ENCODE data around the gene ERH. TPM values are rescaled to one million over a fixed set of nuclear protein-coding genes. Genes with fewer than 3 reads are reported as not detected.

Gene ERH
- total and polyA plus RNA-seq, 10 of the 15 experiments (the other 5 are each of a cell fraction or from before 2014, with no cell fraction given): 255 to 852 (median 382) TPM

DNA sequence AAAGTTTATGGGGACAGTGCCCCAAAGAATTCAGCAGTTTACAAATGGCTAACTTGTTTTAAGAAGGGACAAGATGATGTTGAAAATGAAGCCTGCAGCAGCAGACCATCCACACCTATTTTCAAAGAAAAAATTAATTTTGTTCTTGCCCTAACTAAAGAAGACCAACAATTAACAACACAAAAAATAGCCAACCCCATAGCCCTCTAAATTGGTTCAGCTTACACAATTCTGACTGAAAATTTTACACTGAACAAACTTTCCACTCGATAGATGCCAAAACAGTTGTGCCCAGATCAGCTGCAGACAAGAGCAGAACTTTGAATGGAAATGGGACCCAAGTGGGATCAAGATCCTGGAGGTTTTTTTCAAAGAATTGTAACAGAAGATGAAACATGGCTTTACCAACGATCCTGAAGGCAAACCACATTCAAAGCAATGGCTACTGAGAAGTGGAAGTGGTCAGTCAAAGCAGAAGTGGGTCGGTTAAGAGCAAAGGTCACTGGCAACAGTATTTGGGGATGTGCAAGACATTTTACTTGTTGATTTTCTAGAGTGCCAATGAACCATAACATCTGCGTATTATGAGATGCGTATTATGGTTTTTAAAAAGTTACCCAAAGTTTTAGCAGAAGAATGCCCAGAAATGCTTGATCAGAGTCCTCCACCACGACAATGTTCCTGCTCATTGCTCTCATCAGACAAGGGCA is 30.3 kb upstream of the ERH start (continued):
- TF ChIP-seq RELB (IDR thresholded peaks at IDR 0.05; ENCODE audit: low read depth) (peak; percentile 30; the same call in 1 of the 2 replicates), CTCF (IDR thresholded peaks at IDR 0.05 in 2 of 3, conservative IDR thresholded peaks at IDR 0.05 in 1 of 3; ENCODE audit: control insufficient read depth in 2 of 3, extremely low read depth in 1 of 3, insufficient read depth in 1 of 3, low read depth in 3 of 3, low read length in 3 of 3) (no peak), RUNX3 (IDR thresholded peaks at IDR 0.05; ENCODE audit: low read length) (peak; percentile 93), MYB (IDR thresholded peaks at IDR 0.05; ENCODE audit: borderline replicate concordance, low read depth, low read length) (peak; percentile 57; the same call in 1 of the 2 replicates), PAX5 (IDR thresholded peaks at IDR 0.05; ENCODE audit: borderline replicate concordance, low read depth, low read length) (peak; percentile 45; the same call in 1 of the 2 replicates), MXI1 (IDR thresholded peaks at IDR 0.05; ENCODE audit: low read depth, low read length) (no peak), TARDBP (IDR thresholded peaks at IDR 0.05; ENCODE audit: borderline replicate concordance) (no peak), BHLHE40 (IDR thresholded peaks at IDR 0.05; ENCODE audit: borderline replicate concordance in 1 of 2, low read depth in 2 of 2, low read length in 1 of 2) (peak in 1 of 2 experiments; percentile 24; a peak in 1 of 4 replicates), DPF2 (IDR thresholded peaks at IDR 0.05) (peak; percentile 94), SREBF2 (IDR thresholded peaks at IDR 0.05; ENCODE audit: low read length) (no peak), MTA2 (IDR thresholded peaks at IDR 0.05; ENCODE audit: low read depth) (peak; percentile 68; the same call in 1 of the 2 replicates), CREB1 (IDR thresholded peaks at IDR 0.05; ENCODE audit: low read depth) (no peak), GATAD2B (conservative IDR thresholded peaks at IDR 0.05; ENCODE audit: low read depth) (0 out of 2 replicates have a peak, but pooled peaks have one; percentile 38), ETV6 (conservative IDR thresholded peaks at IDR 0.05 in 1 of 2, IDR thresholded peaks at IDR 0.05 in 1 of 2; ENCODE audit: borderline replicate concordance in 1 of 2, low read depth in 1 of 2) (peak in 1 of 2 experiments; percentile 60; a peak in 2 of 4 replicates), EP300 (IDR thresholded peaks at IDR 0.05; ENCODE audit: borderline replicate concordance in 1 of 2, control insufficient read depth in 1 of 2, low read depth in 2 of 2, low read length in 2 of 2) (peak; percentile 71 to 83; a peak in 2 of 4 replicates), CREM (IDR thresholded peaks at IDR 0.05; ENCODE audit: low read depth) (peak; percentile 46; the same call in 1 of the 2 replicates), NFIC (IDR thresholded peaks at IDR 0.05; ENCODE audit: low read depth, low read length) (0 out of 2 replicates have a peak, but pooled peaks have one; percentile 27), YY1 (IDR thresholded peaks at IDR 0.05; ENCODE audit: low read depth, low read length) (peak; percentile 49; the same call in 1 of the 2 replicates), ZNF24 (IDR thresholded peaks at IDR 0.05) (no peak), TBL1XR1 (IDR thresholded peaks at IDR 0.05; ENCODE audit: low read depth, low read length) (peak; percentile 61; the same call in 1 of the 2 replicates), RCOR1 (conservative IDR thresholded peaks at IDR 0.05; ENCODE audit: low read depth, low read length) (no peak), BMI1 (IDR thresholded peaks at IDR 0.05; ENCODE audit: borderline replicate concordance) (peak; percentile 40; the same call in 1 of the 2 replicates), ZNF217 (IDR thresholded peaks at IDR 0.05) (no peak; the same call in 1 of the 2 replicates)
- TF ChIP-seq, protein P1, sequence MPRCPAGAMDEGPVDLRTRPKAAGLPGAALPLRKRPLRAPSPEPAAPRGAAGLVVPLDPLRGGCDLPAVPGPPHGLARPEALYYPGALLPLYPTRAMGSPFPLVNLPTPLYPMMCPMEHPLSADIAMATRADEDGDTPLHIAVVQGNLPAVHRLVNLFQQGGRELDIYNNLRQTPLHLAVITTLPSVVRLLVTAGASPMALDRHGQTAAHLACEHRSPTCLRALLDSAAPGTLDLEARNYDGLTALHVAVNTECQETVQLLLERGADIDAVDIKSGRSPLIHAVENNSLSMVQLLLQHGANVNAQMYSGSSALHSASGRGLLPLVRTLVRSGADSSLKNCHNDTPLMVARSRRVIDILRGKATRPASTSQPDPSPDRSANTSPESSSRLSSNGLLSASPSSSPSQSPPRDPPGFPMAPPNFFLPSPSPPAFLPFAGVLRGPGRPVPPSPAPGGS (IDR thresholded peaks at IDR 0.05; ENCODE audit: borderline replicate concordance, insufficient read depth, low read depth, low read length, poor library complexity, severe bottlenecking): no peak
